ENCODE results near the gene LAT.

DNA sequence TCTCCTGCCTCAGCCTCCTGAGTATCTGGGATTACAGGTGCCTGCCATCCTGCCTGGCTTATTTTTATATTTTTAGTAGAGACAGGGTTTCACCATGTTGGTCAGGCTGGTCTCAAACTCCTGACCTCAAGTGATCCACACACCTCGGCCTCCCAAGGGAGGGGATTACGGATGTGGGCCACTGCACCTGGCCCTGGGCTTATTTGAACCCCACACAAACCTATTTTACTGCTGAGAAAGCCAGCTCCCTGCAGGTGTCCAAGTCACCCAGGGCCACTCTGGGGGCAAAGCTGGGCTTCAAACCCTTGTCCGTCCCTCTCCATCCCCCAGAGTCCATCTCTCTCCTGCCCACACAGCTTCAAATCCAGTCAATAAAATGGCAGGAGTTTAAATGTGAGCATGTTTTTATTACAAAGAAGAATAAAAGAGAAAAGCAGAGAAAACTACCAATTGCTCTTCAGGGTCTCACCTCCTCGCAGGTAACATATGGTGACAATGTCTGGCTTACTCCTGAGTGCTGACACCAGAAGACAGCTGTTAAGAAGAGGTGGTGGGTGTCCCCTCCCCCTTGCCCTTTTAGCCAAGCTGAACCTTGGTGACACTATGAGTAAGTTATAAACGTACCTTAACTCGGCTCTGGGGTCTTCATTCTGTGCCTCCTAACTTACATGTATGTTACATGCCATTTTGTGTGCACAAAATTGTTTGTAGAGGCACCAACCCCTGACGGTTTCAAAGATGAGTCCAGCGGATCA lies 45.4 kb downstream of the LAT start:
- no peak for TF ChIP-seq CTCF (IDR thresholded peaks at IDR 0.05)
- no peak for TF ChIP-seq POLR2A (IDR thresholded peaks at IDR 0.05)
